GM12878 (cell line): ENCODE measurements around the gene NFKB2. TPM values are rescaled to one million over a fixed set of nuclear protein-coding genes. Genes with fewer than 3 reads are reported as not detected.
A peak's percentile ranks its signal among the peaks of the same experiment; 100 is the strongest.

Source experiments
- ATAC-seq: fragments of 200-7000 bp; cut with Tn5 transposase; 3 replicates; pipeline ENCODE4 v1.9.1; 2020; ENCODE audit warnings: mild to moderate bottlenecking, moderate library complexity
- BruUV-seq: library from RNA; stranded (reverse); fragments of 400-500 nt; replicated peaks from 2 replicates; lab custom pipeline; 2021; lab: Mats Ljungman, UMichigan
- CTCF ChIA-PET: fragments of 300-600 bp; sonication (Branson Sonifier 250); formaldehyde crosslinking; extraction: SDS; loops from one replicate; lab custom pipeline; 2021; ENCODE audit warnings: inconsistent platforms; lab: Yijun Ruan, JAX
- POLR2A ChIA-PET: fragments of 350-600 bp; formaldehyde crosslinking; extraction: SDS; loops from one replicate; lab custom pipeline; 2021; ENCODE audit warnings: inconsistent platforms; lab: Charles Lee
- RAD21 ChIA-PET: fragments of 300-600 bp; sonication (Branson Sonifier 250); formaldehyde crosslinking; loops from one replicate; lab custom pipeline; 2023; ENCODE audit warnings: antibody characterized with exemption; ENCODE audit not compliant: unreplicated experiment; lab: Charles Lee
- SMC1A ChIA-PET: fragments of 300-600 bp; sonication (Branson Sonifier 250); formaldehyde crosslinking; loops from one replicate; lab custom pipeline; 2023; ENCODE audit not compliant: unreplicated experiment, uncharacterized antibody; lab: Charles Lee
- DNase-seq: peaks from one replicate; pipeline ENCODE4 v3.0.0-alpha.2; 2011; ENCODE audit warnings: low read depth, low spot score
- FAIRE-seq: peaks from 3 replicates; lab custom pipeline; 2011; peaks lifted over from hg19 to GRCh38; lab: Jason Lieb, UNC
- H2AFZ ChIP-seq: 2 replicates; pipeline ENCODE4 v1.6.0; 2011; ENCODE audit warnings: low read depth, low read length, control low read depth; ENCODE audit not compliant: control insufficient read depth
- H3K27ac ChIP-seq: 2 replicates; pipeline ENCODE4 v1.5.1; 2011; ENCODE audit warnings: control low read depth; ENCODE audit not compliant: control insufficient read depth, insufficient read depth
- H3K27me3 ChIP-seq, 2 experiments: replicated peaks in 1 of 2; 2 replicates each; pipeline versions ENCODE4 v1.6.0 to v1.6.1; 2011; ENCODE audit warnings: low read length in 1 of 2; ENCODE audit not compliant: control insufficient read depth in 2 of 2, insufficient read depth in 2 of 2
- H3K36me3 ChIP-seq, 2 experiments: 2 replicates each; pipeline ENCODE4 v1.5.1; 2011; ENCODE audit warnings: low read length in 1 of 2; ENCODE audit not compliant: control insufficient read depth in 2 of 2, insufficient read depth in 2 of 2
- H3K4me1 ChIP-seq: 2 replicates; pipeline ENCODE4 v1.6.1; 2011; ENCODE audit warnings: mild to moderate bottlenecking, low read length, moderate library complexity, mixed read lengths; ENCODE audit not compliant: control insufficient read depth, insufficient read depth
- H3K4me2 ChIP-seq: 2 replicates; pipeline ENCODE4 v1.6.0; 2011; ENCODE audit warnings: control low read depth; ENCODE audit not compliant: control insufficient read depth, insufficient read depth
- H3K4me3 ChIP-seq: fragments of 200-600 bp; sonication (generic); 2 replicates; pipeline ENCODE4 v1.5.1; 2016
- H3K79me2 ChIP-seq: 2 replicates; pipeline ENCODE4 v1.6.0; 2011; ENCODE audit warnings: low read length; ENCODE audit not compliant: control insufficient read depth, insufficient read depth
- H3K9ac ChIP-seq: 2 replicates; pipeline ENCODE4 v1.8.0; 2011; ENCODE audit warnings: low read length, control low read depth, mixed read lengths; ENCODE audit not compliant: control insufficient read depth, insufficient read depth
- H3K9me3 ChIP-seq: replicated peaks from 3 replicates; pipeline ENCODE4 v1.5.1; 2011; ENCODE audit warnings: mild to moderate bottlenecking, low read length; ENCODE audit not compliant: control insufficient read depth, insufficient read depth
- H4K20me1 ChIP-seq: 2 replicates; pipeline ENCODE4 v1.6.0; 2011; ENCODE audit not compliant: control insufficient read depth, insufficient read depth
- FOXM1 ChIP-seq: IDR thresholded peaks from 2 replicates; pipeline ENCODE4 v1.6.1; 2012; ENCODE audit warnings: low read depth, mild to moderate bottlenecking, inconsistent platforms, low read length, moderate library complexity
- NFXL1 ChIP-seq: fragments of 450-650 bp; IDR thresholded peaks from 2 replicates; pipeline ENCODE4 v1.6.1; 2017; ENCODE audit warnings: antibody characterized with exemption, mild to moderate bottlenecking, borderline replicate concordance
- POLR2A ChIP-seq: IDR thresholded peaks from 2 replicates; pipeline ENCODE4 v1.6.1; 2011; ENCODE audit warnings: low read depth, mild to moderate bottlenecking, low read length
- POLR2AphosphoS5 ChIP-seq: IDR thresholded peaks from 2 replicates; pipeline ENCODE4 v1.6.1; 2011; ENCODE audit warnings: mild to moderate bottlenecking, low read length, inconsistent platforms
- SMC3 ChIP-seq: IDR thresholded peaks from 2 replicates; pipeline ENCODE4 v1.6.1; 2011; ENCODE audit warnings: low read length, improper control_type of control experiment, borderline replicate concordance
- TBL1XR1 ChIP-seq: IDR thresholded peaks from 2 replicates; pipeline ENCODE4 v1.6.1; 2012; ENCODE audit warnings: low read depth, low read length, improper control_type of control experiment
- WGBS: methylation state at CpG from one replicate; pipeline ENCODE4 v1.1.6; 2016; ENCODE audit warnings: low lambda C conversion rate; ENCODE audit not compliant: insufficient replicate concordance, insufficient coverage; ENCODE audit errors: missing lambda C conversion rate; 5-methylcytosine and 5-hydroxymethylcytosine counted together
- in situ Hi-C: fragments of 300-500 bp; cut with MboI; formaldehyde crosslinking; loops from 9 replicates; pipeline ENCODE4 v1.14.3; 2018; ENCODE audit warnings: mixed read lengths
- intact Hi-C: fragments of 100-400 bp; cut with micrococcal nuclease; formaldehyde crosslinking; loops from one replicate; pipeline ENCODE4 v1.14.2; 2022; ENCODE audit not compliant: unreplicated experiment
- polyA plus RNA-seq, 11 experiments: library from polyadenylated mRNA; depleted of rRNA in 4 of 11; unstranded in 6 of 11; stranded (reverse) in 5 of 11; fragments of >200 nt; fragmentation: Nextera tagmentation in 4 of 11; fragmentation: Illumina TruSeq in 1 of 11; extraction: Ambion mirVana in 4 of 11; extraction: Trizol in 1 of 11; gene quantifications; 1 replicate in 1 of 11; 2 replicates in 10 of 11; pipeline versions ENCODE4 v1.2.1 to v1.2.3, GENCODE V29; 2011 to 2016; ENCODE audit warnings: inconsistent platforms in 2 of 11, missing spikeins in 2 of 11, low read depth in 1 of 11
- total RNA-seq, 4 experiments: library from RNA; depleted of rRNA in 3 of 4; stranded (reverse); fragments of >200 nt in 3 of 4; fragmentation: Illumina TruSeq in 1 of 4; extraction: Trizol in 1 of 4; gene quantifications; 2 replicates each; pipeline versions ENCODE4 v1.2.1 to v1.2.3, GENCODE V29; 2013 to 2021
- TF ChIP-seq, protein P1 (sequence below): fragments of 450-650 bp; IDR thresholded peaks from 2 replicates; pipeline ENCODE4 v1.6.1; 2017; ENCODE audit warnings: borderline replicate concordance

NFKB2 gene
- total and polyA plus RNA-seq, 10 of the 15 experiments (the other 5 are each of a cell fraction or from before 2014, with no cell fraction given) = 0.56 to 144 (median 49.4) TPM

DNA sequence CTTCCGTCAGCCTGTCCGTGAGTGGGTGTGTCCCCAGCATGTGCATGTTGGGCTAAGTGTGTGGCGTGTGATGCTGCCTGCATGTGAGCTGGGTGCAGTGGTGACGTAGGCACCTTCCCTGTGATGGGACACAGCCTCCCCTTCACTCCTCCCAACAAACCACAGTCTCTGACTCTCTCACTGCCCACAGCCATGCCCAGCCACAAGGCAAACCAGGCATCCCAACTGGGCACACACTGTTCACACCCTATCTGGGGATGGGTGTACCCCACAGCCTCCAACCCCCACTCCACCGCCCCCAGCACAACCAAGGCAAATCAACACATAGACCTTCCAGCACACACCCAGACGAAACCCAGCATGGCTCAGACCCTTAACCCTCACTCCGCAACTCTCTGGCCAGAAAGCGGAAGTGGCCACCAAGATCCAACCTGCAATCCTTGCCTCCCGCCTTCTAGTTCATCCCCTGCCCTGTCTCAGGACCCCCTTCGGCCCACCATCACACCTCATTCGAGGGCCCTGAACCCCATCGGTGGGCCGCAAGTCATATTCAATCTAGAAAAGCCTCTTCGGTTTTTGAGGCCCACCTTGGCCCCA, 12.7 kb downstream of the NFKB2 start:
- Histone ChIP-seq H3K79me2 (no peaks in the 10 kb centered on the region), H3K36me3 (peaks cover 0 to 3% of the 10 kb centered on the region in 2 experiments; a peak in 2 of 4 replicates), H3K9ac (no peak overlapping the region), H3K4me2 (peak overlapping the region; percentile 64; the same call in 1 of the 2 replicates), H4K20me1 (peaks cover 3% of the 10 kb centered on the region; the same call in 1 of the 2 replicates), H3K4me1 (peaks cover 8% of the 10 kb centered on the region), H3K27ac (no peak overlapping the region), H3K27me3 (peaks cover 17 to 21% of the 10 kb centered on the region in 2 experiments), H2AFZ (no peak overlapping the region), H3K9me3 (no peaks in the 10 kb centered on the region), H3K4me3 (no peak overlapping the region)
- in situ Hi-C loops = loop anchor here (5.0 kb wide), 1 partner anchor 181 kb away; the partner anchor contains the start of gene ELOVL3
- TF ChIP-seq POLR2AphosphoS5 (peak; percentile 63; the same call in 1 of the 2 replicates), FOXM1 (no peak), TBL1XR1 (no peak), SMC3 (no peak), POLR2A (peak; percentile 75), NFXL1 (no peak)
- TF ChIP-seq, protein P1, sequence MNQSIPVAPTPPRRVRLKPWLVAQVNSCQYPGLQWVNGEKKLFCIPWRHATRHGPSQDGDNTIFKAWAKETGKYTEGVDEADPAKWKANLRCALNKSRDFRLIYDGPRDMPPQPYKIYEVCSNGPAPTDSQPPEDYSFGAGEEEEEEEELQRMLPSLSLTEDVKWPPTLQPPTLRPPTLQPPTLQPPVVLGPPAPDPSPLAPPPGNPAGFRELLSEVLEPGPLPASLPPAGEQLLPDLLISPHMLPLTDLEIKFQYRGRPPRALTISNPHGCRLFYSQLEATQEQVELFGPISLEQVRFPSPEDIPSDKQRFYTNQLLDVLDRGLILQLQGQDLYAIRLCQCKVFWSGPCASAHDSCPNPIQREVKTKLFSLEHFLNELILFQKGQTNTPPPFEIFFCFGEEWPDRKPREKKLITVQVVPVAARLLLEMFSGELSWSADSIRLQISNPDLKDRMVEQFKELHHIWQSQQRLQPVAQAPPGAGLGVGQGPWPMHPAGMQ = no peak
- intact Hi-C loops = no loop called here
- DNase-seq (no peak), ATAC-seq (peak; percentile 4), FAIRE-seq (no peak)
- CTCF ChIA-PET = interaction anchor here (0.6 kb wide), 1 partner anchor 66 kb away, joined by 3 read pairs; no protein-coding TSS in a partner anchor
- POLR2A ChIA-PET = interaction anchor here (0.5 kb wide), 1 partner anchor 76 kb away, joined by 7 read pairs; no protein-coding TSS in a partner anchor
- 54% methylated on average over 14 of the region's 14 CpGs for WGBS
- SMC1A ChIA-PET = no interaction called here
- no TSS peak for BruUV-seq
- RAD21 ChIA-PET = interaction anchor here (1.3 kb wide), 1 partner anchor 12 kb away, joined by 3 read pairs; the partner anchor contains the start of gene FBXL15
